GM10847 (cell line): ENCODE data around the gene ETNK1.

Experiments
- POLR2A ChIP-seq: IDR thresholded peaks from 2 replicates; pipeline ENCODE4 v1.6.1; 2011; ENCODE audit not compliant: insufficient read length; ENCODE audit errors: extremely low read depth

ETNK1 gene

DNA sequence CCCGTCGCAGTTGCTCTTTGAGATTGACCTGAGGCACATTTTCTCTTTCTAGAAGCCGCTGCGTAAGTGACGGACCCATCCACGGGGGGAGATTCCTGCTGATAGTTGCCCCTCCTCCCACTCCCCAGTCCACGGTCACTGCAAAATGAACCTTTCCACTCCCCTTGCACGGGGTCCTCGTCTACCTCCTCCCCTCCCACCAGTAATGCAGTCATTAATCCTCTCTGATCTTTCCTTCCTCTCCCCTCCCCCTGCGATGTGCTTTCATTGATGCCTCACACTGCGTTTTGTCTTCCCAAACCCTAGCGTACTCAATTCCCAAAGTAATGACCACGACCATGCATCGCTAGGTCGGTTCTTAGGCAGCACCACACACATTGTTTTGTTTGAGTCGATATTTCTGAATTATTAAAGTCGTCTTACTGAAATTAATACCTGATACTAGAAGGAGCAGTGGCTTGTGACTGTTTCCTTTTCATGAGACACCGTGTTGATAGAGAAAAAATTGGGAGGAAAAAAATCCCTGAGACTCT, 857 bp downstream of the ETNK1 start:
- TF ChIP-seq POLR2A = no peak

DNA sequence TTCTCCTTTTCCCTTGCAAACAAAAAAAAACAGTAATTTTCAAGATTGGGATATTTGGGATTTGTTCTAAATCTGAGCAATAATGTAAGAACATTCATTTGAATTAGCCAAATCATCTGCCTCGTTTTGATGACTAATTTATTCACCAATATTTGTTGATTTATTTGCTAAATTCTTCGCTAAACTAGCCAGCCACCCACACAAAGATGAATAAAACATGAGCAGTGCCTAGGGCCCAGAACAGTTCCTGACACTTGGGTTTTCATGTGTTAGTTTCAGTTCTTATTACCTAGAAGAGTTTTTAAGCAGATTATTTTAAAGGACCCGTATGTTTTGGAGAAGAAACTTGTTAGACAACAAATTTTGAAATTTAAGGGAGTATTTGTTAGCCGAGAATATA, 1.4 kb downstream of the ETNK1 start:
- no peak for TF ChIP-seq POLR2A

DNA sequence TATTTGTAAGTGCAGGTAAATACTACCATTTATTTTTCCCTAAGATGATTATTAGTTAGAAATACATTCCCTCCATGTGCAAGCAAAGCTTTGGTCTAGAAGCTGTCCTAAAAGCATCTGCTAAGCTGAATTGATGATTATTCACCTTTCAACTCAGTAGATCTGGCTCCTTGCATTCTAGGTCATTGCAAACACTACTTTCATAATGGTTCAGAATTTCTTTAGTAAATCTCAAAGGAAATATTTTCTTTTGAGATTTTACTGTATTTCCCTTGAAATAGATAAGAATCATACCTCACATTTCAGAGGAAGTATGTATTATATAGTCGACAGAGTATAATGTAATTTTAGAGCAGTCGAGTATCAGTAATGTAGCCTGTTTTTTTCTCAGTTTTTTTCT, 2.4 kb downstream of the ETNK1 start:
- TF ChIP-seq POLR2A = no peak

DNA sequence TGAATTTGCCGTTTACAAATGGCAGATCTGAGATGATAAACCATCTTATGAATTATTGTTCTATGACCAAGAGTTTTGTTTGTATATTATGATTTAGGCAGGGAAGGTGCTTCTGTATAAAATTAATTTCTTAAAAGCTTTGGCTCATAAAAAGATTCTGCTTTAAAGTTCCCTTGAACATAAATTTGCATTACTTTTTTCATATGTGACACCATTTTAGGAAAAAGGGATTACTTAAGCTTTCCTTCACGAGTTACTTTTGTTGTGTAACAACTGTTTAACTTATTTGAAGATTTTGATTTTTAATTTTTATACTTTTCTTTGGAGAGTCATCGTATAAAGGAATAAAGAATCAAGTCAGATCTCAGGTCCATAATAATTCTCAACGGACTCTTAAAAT, 3.3 kb downstream of the ETNK1 start:
- TF ChIP-seq POLR2A = no peak

GRCh38 chr12:22631863-22632463, 7.0 kb downstream of the ETNK1 start:
- TF ChIP-seq POLR2A = no peak

DNA sequence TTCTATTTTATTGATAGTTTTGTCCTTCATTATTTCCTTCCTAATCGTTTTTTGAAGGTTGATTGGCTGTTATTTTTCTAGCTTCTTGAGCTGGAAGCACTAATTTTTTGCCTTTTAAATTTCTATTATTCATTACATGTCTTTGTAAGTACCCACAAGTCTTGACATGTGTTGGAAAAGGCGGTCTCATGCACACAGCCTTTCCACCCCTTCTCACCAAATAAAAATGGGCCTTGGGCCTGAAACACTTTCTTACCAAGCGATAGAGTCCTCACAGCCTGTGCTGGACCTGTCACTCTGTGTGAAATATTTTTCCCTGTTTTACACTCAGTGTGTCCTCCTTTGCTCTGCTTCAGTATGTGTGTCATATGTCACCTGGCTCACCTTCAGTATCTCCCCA, 9.9 kb downstream of the ETNK1 start:
- TF ChIP-seq POLR2A = no peak

GRCh38 chr12:22635812-22636211, 10.8 kb downstream of the ETNK1 start:
- TF ChIP-seq POLR2A = no peak

DNA sequence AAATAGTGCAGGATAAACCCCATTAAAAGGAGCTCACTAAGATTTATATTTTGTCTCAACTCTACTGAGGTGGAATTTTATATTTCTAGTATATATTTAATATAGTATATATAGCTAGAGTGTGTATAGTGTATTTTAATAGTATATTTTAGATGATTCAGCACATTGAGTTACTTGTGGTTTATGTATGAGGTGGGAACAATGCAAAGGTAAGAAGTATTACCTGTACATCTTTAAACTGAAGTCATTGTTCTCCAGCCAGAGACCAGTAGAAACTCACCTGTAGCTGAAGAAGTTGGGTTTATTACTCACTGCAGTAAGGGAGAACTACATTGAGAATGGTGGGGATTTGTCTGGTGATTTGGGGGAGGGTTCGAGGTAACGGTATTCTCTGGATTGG, 15.9 kb downstream of the ETNK1 start:
- TF ChIP-seq POLR2A = no peak

DNA sequence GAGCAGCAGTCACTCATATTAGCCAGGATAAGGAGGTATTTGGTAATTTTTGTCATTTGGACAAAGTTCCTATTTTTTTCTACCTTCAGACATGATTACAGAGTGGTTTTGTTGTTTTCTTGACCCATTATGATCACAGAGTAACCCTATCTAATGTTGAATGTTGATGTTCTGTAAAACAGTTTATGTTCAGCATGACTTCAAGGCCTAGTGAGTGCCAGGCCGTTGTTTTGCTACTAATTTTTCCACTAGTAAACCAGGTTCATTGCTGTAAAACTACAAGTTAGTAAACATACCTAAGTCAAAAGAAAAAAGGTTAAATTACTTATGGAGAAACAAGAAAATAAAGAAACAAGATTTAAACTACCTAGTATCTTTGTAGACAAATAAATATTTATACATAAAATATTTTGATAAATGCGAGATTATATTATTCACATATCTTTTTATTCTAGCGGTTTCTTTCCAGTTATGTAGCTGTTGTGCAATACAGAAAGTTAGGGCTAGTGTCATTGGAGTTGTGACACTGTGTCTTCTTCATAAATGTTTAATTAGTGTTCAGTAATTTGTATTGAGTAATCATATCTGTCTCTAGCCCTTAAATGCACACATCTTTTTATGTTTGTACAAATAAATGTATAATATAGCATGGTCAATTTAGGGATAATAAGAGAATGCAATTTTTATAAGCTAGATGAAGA, 16.5 kb downstream of the ETNK1 start:
- no peak for TF ChIP-seq POLR2A

DNA sequence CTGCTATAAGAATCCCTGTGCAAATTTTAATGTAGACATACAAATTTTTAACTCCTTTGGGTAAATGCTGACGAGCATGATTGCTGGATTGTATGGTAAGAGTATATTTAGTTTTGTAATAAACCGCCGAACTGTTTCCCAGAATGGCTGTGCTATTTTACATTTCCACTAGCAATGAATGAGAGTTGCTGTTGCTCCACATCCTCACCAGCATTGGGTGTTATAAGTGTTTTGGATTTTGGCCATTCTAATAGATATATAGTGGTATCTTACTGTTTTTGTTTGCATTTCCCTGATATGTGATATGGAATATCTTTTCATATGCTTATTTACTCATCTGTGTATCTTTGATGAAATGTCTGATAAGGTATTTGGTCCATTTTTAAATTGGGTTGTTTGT, 23.7 kb downstream of the ETNK1 start:
- TF ChIP-seq POLR2A = no peak

GRCh38 chr12:22653075-22653474, 28.1 kb downstream of the ETNK1 start:
- TF ChIP-seq POLR2A = no peak

- TF ChIP-seq POLR2A = no peak
Observed at GRCh38 chr12:22653791-22654190, 28.8 kb downstream of the ETNK1 start.

DNA sequence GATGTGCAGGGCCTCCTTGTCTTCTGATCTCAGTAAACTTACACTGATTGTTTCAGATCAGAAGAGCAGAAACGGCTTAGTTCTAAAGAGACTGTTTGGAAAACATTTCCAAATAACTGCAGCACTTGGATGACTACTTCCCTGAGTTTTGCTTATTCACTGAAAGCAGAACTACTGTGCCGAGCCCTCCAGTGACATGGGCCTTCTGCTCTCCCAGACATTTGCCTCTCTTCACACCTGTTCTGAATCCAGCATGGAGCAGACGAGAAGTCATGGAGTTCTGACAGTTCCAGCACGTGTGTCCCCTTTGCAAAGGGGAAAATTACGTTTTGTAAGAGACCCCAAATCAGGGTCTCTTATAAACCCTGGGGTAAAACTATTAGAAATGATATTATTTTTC, 31.4 kb downstream of the ETNK1 start:
- no peak for TF ChIP-seq POLR2A

GRCh38 chr12:22656831-22657230, 31.9 kb downstream of the ETNK1 start:
- no peak for TF ChIP-seq POLR2A

GRCh38 chr12:22657538-22657937, 32.6 kb downstream of the ETNK1 start:
- TF ChIP-seq POLR2A = no peak

GRCh38 chr12:22658214-22658613, 33.2 kb downstream of the ETNK1 start:
- TF ChIP-seq POLR2A = no peak

GRCh38 chr12:22662356-22662755, 37.4 kb downstream of the ETNK1 start:
- no peak for TF ChIP-seq POLR2A
